ENCODE results near the gene IGSF11.
"Not testable (repeated sequence)": the region's sequence is repeated elsewhere in the genome, so short reads cannot be mapped to it uniquely, and the experiment has no call there.

Gene IGSF11

DNA sequence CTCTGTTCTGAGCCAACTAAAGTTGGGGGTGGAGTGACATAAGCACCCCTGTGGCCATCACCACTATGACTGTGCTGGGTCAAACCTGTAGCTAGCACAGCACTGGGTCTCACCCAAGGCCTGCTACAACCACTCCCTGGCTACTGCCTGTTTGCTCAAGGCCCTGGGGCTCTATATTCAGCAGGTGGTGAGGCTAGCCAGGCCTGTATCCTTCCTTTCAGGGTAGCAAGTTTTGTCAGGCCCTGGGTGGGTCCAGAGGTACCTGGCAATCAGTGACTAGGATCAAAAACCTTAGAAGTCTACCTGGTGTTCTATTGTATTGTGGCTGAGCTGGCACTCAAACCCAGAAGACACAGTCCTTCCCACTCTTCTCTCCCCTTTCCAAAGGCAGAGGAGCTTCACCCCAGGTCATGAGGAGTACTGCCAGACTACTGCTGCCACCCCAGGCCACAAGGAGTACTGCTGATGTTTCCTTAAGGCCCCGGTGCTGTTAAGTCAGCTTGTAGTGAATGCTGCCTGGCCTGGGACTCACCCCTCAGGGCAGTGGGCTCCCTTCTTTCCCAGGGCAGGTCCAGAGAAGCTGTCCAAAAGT, 170.8 kb downstream of the IGSF11 start:
- DNase-seq: peak; percentile 31

DNA sequence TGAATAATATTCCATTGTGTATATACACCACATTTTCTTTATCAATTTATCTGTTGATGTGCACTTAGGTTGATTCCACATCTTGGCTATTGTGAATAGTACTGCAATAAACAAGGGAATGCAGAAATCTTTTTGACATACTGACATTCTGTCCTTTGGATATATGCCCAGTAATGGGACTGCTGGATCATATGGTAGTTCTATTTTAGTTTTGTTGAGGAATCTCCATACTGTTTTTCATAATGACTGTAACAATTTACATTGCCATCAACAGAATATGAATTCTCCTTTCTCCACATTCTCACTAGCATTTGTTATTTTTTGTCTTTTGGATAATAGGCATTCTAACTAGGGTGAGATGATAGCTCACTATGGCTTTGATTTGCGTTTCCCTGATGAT, 174.7 kb downstream of the IGSF11 start:
- no peak for DNase-seq

DNA sequence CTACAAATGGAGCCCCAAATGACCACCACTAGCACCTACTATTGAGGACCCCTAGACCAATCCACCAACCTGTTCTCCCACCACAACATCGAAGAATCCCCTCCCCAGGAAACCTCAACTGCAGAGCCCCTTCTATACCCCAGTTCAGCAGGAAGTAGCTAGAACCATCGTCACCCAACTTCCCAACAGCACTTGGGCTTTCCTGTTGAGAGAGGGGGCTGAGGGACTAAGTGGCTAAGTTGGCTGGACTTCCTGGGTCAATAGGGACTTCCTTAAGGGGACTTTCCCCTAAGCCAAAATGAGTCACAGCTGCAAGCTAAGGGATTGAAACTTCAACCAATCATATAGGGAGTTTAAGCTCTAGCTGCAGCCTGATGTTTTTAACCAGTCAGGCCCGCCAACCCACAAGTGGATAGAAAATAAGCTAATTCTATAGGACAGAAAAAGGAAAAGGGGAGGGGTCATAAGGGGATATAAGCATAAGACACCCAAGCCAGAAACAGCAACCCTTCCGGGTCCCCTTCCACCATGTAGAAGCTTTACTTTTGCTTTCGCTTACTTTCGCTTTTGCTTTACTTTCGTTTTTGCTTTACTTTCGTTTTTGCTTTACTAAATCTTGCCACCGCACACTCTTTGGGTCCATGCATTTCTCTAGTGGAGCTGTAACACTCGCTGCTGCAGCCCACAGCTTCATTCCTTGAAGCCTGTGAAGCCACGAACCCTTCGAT, 183.0 kb downstream of the IGSF11 start:
- not testable (repeated sequence) for DNase-seq

DNA sequence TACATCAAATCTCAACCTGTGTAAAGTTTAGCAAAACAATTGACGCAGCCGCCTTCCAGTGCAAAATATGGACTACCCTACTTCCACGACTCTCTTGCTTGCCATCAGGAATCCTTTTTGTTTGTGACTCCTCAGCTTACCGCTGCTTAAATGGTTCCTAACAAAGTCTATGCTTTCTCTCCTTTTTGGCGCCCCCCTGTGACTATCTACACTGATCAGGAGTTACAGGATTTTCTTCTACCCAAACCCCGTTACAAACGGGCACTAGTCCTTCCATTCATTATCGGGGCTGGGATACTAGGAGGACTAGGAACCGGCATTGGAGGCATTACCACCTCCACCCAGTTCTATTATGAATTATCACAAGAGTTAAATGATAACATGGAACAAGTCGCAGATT, 184.0 kb downstream of the IGSF11 start:
- DNase-seq: no peak

Data from hematopoietic multipotent progenitor cell treated with erythropoietin and hydrocortisone succinate and interleukin-3 and kit ligand, for 4 days (in vitro differentiated cells).